Panc1 (cell line): ENCODE data around the gene CLTB. TPM values are rescaled to one million over a fixed set of nuclear protein-coding genes. Genes with fewer than 3 reads are reported as not detected.

Experiments
- ATAC-seq: fragments of 200-7000 bp; cut with Tn5 transposase; 2 replicates; pipeline ENCODE4 v1.9.1; 2020; ENCODE audit warnings: mild to moderate bottlenecking, moderate library complexity
- BruUV-seq: library from RNA; stranded (reverse); fragments of 400-500 nt; replicated peaks from 2 replicates; lab custom pipeline; 2021; lab: Mats Ljungman, UMichigan
- CTCF ChIA-PET: fragments of 300-600 bp; sonication (Branson Sonifier 250); formaldehyde crosslinking; loops from one replicate; lab custom pipeline; 2022; ENCODE audit warnings: antibody characterized with exemption; lab: Charles Lee
- POLR2A ChIA-PET: fragments of 300-600 bp; sonication (Branson Sonifier 250); formaldehyde crosslinking; loops from one replicate; lab custom pipeline; 2022; ENCODE audit warnings: antibody characterized with exemption; lab: Charles Lee
- DNase-seq: peaks from one replicate; pipeline ENCODE4 v3.0.0-alpha.2; 2010; ENCODE audit warnings: low read depth, low spot score
- H3K27ac ChIP-seq: 2 replicates; pipeline ENCODE4 v1.5.1; 2011; ENCODE audit warnings: mild to moderate bottlenecking, low read length, inconsistent platforms
- H3K27me3 ChIP-seq: fragments of 200-500 bp; sonication (Bioruptor generic); 2 replicates; pipeline ENCODE4 v1.6.0; 2014; ENCODE audit warnings: low read length, inconsistent platforms; ENCODE audit not compliant: control insufficient read depth, insufficient read depth
- H3K36me3 ChIP-seq: fragments of 200-500 bp; sonication (Bioruptor generic); 2 replicates; pipeline ENCODE4 v1.5.1; 2014; ENCODE audit warnings: inconsistent platforms, mild to moderate bottlenecking, low read length, moderate library complexity; ENCODE audit not compliant: control insufficient read depth, insufficient read depth
- H3K4me1 ChIP-seq: 2 replicates; pipeline ENCODE4 v1.5.1; 2011; ENCODE audit warnings: inconsistent platforms, mild to moderate bottlenecking, low read length, moderate library complexity; ENCODE audit not compliant: control insufficient read depth, insufficient read depth
- H3K4me3 ChIP-seq, 2 experiments: 2 replicates each; pipeline ENCODE4 v1.5.1; 2011 to 2012; ENCODE audit warnings: low read depth in 2 of 2, low read length in 2 of 2, mild to moderate bottlenecking in 2 of 2, inconsistent platforms in 1 of 2, moderate library complexity in 1 of 2
- H3K9me3 ChIP-seq: fragments of 200-500 bp; sonication (Bioruptor generic); 2 replicates; pipeline ENCODE4 v1.5.1; 2014; ENCODE audit warnings: low read depth, mild to moderate bottlenecking, inconsistent platforms, low read length, moderate library complexity; ENCODE audit not compliant: control insufficient read depth, insufficient read depth
- POLR2AphosphoS5 ChIP-seq: IDR thresholded peaks from 2 replicates; pipeline ENCODE4 v1.6.1; 2012; ENCODE audit warnings: mild to moderate bottlenecking, low read depth, low read length, moderate library complexity
- SIN3A ChIP-seq: IDR thresholded peaks from 2 replicates; pipeline ENCODE4 v1.6.1; 2012; ENCODE audit warnings: low read depth, mild to moderate bottlenecking, low read length, moderate library complexity, borderline replicate concordance; ENCODE audit not compliant: insufficient read depth
- TCF7L2 ChIP-seq: IDR thresholded peaks from 2 replicates; pipeline ENCODE4 v1.6.1; 2011; ENCODE audit warnings: mild to moderate bottlenecking, low read depth, low read length, inconsistent platforms
- in situ Hi-C: cut with HindIII; loops from 2 replicates; pipeline ENCODE4 v1.10.0; 2016; ENCODE audit warnings: low sequenced_read_pairs, low pct_unique_long_range_greater_than_20kb
- intact Hi-C: fragments of 100-400 bp; cut with micrococcal nuclease; formaldehyde crosslinking; loops from one replicate; pipeline ENCODE4 v1.10.0; 2022; ENCODE audit not compliant: unreplicated experiment
- total RNA-seq: library from RNA; stranded (reverse); gene quantifications from one replicate; pipeline ENCODE4 v1.2.1, GENCODE V29; 2021; ENCODE audit not compliant: unreplicated experiment
- TF ChIP-seq, protein P1 (sequence below), 2 experiments: IDR thresholded peaks; 2 replicates each; pipeline ENCODE4 v1.6.1; 2011 to 2012; ENCODE audit warnings: low read depth in 2 of 2, control low read depth in 1 of 2, low read length in 1 of 2, mild to moderate bottlenecking in 1 of 2, moderate library complexity in 1 of 2; ENCODE audit not compliant: insufficient read depth in 1 of 2
- TF ChIP-seq, protein P2 (sequence below): fragments of 450-650 bp; IDR thresholded peaks from 2 replicates; pipeline ENCODE4 v1.5.1; 2017; ENCODE audit warnings: mild to moderate bottlenecking

CLTB gene
- total RNA-seq, 1 experiment from 2014 or later = 124 TPM

DNA sequence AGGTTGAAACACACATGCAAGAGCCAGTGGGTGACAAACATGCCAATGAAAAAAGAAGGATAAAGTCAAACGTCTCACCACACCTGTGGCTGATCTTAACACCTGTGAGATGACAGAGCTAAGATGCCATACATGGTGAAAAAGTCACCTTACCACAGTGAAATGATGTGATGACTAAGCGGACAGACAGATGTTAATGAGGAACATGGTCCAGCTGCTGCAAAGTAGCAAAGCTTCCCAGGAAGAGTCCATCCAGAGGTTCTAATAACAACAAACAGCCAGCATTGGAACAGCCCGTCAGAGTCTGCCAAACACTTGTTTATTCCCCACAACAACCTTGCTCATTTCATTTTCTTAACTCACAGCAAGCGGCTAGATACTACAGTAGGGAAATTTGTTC is 56.7 kb downstream of the CLTB start:
- Histone ChIP-seq H3K27me3 (no peaks in the 10 kb centered on the region), H3K4me1 (peaks cover 13% of the 10 kb centered on the region), H3K36me3 (peaks cover 13% of the 10 kb centered on the region), H3K4me3 (peak overlapping the region in 1 of 2 experiments; percentile 99; a peak in 1 of 4 replicates), H3K27ac (peak overlapping the region; percentile 39; the same call in 1 of the 2 replicates), H3K9me3 (no peaks in the 10 kb centered on the region)
- in situ Hi-C loops (no loop called here), intact Hi-C loops (no loop called here)
- no peak for ATAC-seq
- CTCF ChIA-PET = no interaction called here
- BruUV-seq = TSS peak; percentile 45
- no peak for TF ChIP-seq TCF7L2
- TF ChIP-seq, protein P1, sequence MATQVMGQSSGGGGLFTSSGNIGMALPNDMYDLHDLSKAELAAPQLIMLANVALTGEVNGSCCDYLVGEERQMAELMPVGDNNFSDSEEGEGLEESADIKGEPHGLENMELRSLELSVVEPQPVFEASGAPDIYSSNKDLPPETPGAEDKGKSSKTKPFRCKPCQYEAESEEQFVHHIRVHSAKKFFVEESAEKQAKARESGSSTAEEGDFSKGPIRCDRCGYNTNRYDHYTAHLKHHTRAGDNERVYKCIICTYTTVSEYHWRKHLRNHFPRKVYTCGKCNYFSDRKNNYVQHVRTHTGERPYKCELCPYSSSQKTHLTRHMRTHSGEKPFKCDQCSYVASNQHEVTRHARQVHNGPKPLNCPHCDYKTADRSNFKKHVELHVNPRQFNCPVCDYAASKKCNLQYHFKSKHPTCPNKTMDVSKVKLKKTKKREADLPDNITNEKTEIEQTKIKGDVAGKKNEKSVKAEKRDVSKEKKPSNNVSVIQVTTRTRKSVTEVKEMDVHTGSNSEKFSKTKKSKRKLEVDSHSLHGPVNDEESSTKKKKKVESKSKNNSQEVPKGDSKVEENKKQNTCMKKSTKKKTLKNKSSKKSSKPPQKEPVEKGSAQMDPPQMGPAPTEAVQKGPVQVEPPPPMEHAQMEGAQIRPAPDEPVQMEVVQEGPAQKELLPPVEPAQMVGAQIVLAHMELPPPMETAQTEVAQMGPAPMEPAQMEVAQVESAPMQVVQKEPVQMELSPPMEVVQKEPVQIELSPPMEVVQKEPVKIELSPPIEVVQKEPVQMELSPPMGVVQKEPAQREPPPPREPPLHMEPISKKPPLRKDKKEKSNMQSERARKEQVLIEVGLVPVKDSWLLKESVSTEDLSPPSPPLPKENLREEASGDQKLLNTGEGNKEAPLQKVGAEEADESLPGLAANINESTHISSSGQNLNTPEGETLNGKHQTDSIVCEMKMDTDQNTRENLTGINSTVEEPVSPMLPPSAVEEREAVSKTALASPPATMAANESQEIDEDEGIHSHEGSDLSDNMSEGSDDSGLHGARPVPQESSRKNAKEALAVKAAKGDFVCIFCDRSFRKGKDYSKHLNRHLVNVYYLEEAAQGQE (IDR thresholded peaks at IDR 0.05; ENCODE audit: insufficient read depth in 1 of 2, low read depth in 2 of 2, low read length in 1 of 2) = no peak
- TF ChIP-seq, protein P2, sequence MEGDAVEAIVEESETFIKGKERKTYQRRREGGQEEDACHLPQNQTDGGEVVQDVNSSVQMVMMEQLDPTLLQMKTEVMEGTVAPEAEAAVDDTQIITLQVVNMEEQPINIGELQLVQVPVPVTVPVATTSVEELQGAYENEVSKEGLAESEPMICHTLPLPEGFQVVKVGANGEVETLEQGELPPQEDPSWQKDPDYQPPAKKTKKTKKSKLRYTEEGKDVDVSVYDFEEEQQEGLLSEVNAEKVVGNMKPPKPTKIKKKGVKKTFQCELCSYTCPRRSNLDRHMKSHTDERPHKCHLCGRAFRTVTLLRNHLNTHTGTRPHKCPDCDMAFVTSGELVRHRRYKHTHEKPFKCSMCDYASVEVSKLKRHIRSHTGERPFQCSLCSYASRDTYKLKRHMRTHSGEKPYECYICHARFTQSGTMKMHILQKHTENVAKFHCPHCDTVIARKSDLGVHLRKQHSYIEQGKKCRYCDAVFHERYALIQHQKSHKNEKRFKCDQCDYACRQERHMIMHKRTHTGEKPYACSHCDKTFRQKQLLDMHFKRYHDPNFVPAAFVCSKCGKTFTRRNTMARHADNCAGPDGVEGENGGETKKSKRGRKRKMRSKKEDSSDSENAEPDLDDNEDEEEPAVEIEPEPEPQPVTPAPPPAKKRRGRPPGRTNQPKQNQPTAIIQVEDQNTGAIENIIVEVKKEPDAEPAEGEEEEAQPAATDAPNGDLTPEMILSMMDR = no peak
- no peak for TF ChIP-seq SIN3A
- TF ChIP-seq POLR2AphosphoS5 = no peak
- no peak for DNase-seq
- POLR2A ChIA-PET = no interaction called here

DNA sequence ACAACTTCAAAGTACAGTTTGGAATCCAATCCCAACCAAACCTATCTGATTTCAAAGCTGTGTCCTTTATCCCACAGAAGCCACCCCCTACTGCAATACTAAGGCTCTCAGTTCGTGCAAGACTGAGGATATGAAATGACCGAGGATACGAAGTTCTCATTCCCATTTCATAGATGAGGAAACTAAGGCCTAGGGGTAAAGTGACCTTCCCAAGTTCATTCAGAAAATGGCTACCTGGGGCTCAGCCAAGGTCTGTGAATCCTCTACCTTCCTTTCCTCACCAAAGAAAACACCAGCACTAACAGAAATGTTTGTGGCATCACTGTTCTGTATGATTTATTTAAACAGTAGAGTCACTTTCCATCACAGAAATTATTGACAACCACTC is 60.2 kb downstream of the CLTB start:
- intact Hi-C loops (no loop called here), in situ Hi-C loops (no loop called here)
- DNase-seq = no peak
- no TSS peak for BruUV-seq
- ChIA-PET POLR2A (no interaction called here), CTCF (no interaction called here)
- no peak overlapping the region for H3K27ac ChIP-seq
- H3K4me1 ChIP-seq = peaks cover 7% of the 10 kb centered on the region
- H3K36me3 ChIP-seq = peaks cover 22% of the 10 kb centered on the region
- no peak for ATAC-seq
- no peak overlapping the region for H3K4me3 ChIP-seq
- TF ChIP-seq, protein P1 (IDR thresholded peaks at IDR 0.05; ENCODE audit: insufficient read depth in 1 of 2, low read depth in 2 of 2, low read length in 1 of 2) = no peak
- TF ChIP-seq SIN3A = no peak
- TF ChIP-seq, protein P2 = no peak
- no peak for TF ChIP-seq TCF7L2
- TF ChIP-seq POLR2AphosphoS5 = no peak
- no peaks in the 10 kb centered on the region for H3K9me3 ChIP-seq
- no peaks in the 10 kb centered on the region for H3K27me3 ChIP-seq
